HepG2 (cell line): ENCODE results near the gene ZNF547. TPM values are rescaled to one million over a fixed set of nuclear protein-coding genes. Genes with fewer than 3 reads are reported as not detected.

ENCODE experiments used
- ATF1 ChIP-seq: IDR thresholded peaks from 2 replicates; pipeline ENCODE4 v1.6.1; 2016; ENCODE audit warnings: mild to moderate bottlenecking, control low read depth
- MXI1 ChIP-seq: IDR thresholded peaks from 3 replicates; pipeline ENCODE4 v1.6.1; 2012; ENCODE audit warnings: low read depth, low read length, inconsistent platforms, borderline replicate concordance
- ZBTB3 ChIP-seq: sonication (generic); formaldehyde crosslinking; IDR thresholded peaks from 2 replicates; pipeline ENCODE4 v1.4.0; 2020; ENCODE audit warnings: low read depth, mild to moderate bottlenecking, moderate library complexity, missing genetic modification reagents, borderline replicate concordance
- ZFX ChIP-seq: sonication (generic); formaldehyde crosslinking; IDR thresholded peaks from 2 replicates; pipeline ENCODE4 v1.4.0; 2020; ENCODE audit warnings: mild to moderate bottlenecking, low read depth, missing genetic modification reagents, moderate library complexity
- ZNF598 ChIP-seq: sonication (generic); formaldehyde crosslinking; IDR thresholded peaks from 2 replicates; pipeline ENCODE4 v1.5.1; 2020; ENCODE audit warnings: mild to moderate bottlenecking, missing genetic modification reagents, borderline replicate concordance
- ZNF83 ChIP-seq: sonication (generic); formaldehyde crosslinking; IDR thresholded peaks from 2 replicates; pipeline ENCODE4 v1.4.0; 2020; ENCODE audit warnings: missing genetic modification reagents, mild to moderate bottlenecking, borderline replicate concordance
- ZSCAN22 ChIP-seq: sonication (generic); formaldehyde crosslinking; IDR thresholded peaks from 2 replicates; pipeline ENCODE4 v1.4.0; 2020; ENCODE audit warnings: mild to moderate bottlenecking, missing genetic modification reagents
- polyA plus RNA-seq, 8 experiments: library from polyadenylated mRNA; depleted of rRNA in 3 of 8; stranded (reverse) in 7 of 8; unstranded in 1 of 8; fragments of >200 nt; fragmentation: Illumina TruSeq in 4 of 8; extraction: Trizol in 4 of 8; gene quantifications; 2 replicates each; pipeline versions ENCODE4 v1.2.1 to v1.2.3, GENCODE V29; 2011 to 2016; ENCODE audit warnings: low read depth in 4 of 8, missing spikeins in 1 of 8, mixed read lengths in 1 of 8; ENCODE audit not compliant: insufficient read depth in 1 of 8
- total RNA-seq, 5 experiments: library from RNA; depleted of rRNA; stranded (reverse); fragments of >200 nt; fragmentation: Illumina TruSeq; extraction: Trizol; gene quantifications; 2 replicates each; pipeline ENCODE4 v1.2.3, GENCODE V29; 2016; ENCODE audit warnings: low read depth in 1 of 5
- TF ChIP-seq, protein P1 (sequence below): IDR thresholded peaks from 2 replicates; pipeline ENCODE4 v1.6.1; 2016; ENCODE audit warnings: low read depth, missing genetic modification reagents, missing compliant biosample characterization
- TF ChIP-seq, protein P2 (sequence below): sonication (generic); formaldehyde crosslinking; IDR thresholded peaks from 2 replicates; pipeline ENCODE4 v1.8.1; 2023; ENCODE audit warnings: mild to moderate bottlenecking, inconsistent platforms, moderate library complexity, missing genetic modification reagents, borderline replicate concordance
- TF ChIP-seq, protein P3 (sequence below): sonication (generic); formaldehyde crosslinking; IDR thresholded peaks from 2 replicates; pipeline ENCODE4 v1.9.0; 2021; ENCODE audit warnings: missing genetic modification reagents, borderline replicate concordance
- TF ChIP-seq, protein P4 (sequence below): sonication (generic); formaldehyde crosslinking; IDR thresholded peaks from 2 replicates; pipeline ENCODE4; 2020; ENCODE audit warnings: missing genetic modification reagents, mild to moderate bottlenecking, borderline replicate concordance
- TF ChIP-seq, protein P5 (sequence below): conservative IDR thresholded peaks from 2 replicates; pipeline ENCODE4 v1.6.1; 2018; ENCODE audit warnings: missing genetic modification reagents

ZNF547 gene
- total and polyA plus RNA-seq, 2 of the 13 experiments (the other 11 are each of a cell fraction or from before 2014, with no cell fraction given): 2.0 to 2.6 TPM

DNA sequence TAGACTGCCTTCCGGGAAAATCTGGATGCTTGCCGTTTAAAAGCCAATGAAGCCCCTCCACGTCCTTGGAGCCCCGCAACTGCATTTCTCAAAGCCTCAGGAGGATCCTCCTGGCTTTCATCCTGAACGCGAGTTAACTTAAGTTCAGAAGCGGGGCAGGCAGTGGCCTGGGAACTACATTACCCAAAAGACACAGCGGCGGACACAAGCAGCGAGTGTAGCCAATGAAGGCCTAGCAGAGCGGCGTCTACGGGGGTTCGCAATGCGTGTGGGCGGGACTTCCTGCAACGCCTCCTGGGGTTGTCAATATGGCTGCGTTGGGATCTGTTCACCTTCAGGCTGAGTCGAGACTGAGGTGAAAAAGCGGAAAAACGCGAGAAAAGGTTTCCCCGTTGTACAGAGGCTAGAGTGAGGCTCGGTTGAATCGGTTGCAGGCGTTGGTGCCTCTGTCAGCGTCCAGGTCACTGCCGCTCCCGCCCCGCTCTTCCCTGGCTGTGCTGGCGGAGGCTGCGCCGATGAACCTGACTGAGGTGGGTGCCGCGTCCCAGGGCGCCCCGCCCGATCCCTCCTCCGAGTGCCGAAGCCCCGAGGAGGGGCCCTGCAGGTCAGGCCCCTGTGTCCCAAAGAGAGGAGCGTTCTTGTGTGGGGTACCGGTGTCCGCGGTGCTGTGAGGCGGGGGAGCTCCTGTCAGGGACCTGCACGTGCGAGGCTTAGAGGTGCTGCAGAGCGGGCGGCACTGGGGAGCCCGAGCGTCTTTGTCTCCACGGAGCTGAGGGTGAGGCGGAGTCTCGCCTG is 47.7 kb downstream of the ZNF547 start, which contains the start of gene ZNF17 (continued):
- TF ChIP-seq, protein P1, sequence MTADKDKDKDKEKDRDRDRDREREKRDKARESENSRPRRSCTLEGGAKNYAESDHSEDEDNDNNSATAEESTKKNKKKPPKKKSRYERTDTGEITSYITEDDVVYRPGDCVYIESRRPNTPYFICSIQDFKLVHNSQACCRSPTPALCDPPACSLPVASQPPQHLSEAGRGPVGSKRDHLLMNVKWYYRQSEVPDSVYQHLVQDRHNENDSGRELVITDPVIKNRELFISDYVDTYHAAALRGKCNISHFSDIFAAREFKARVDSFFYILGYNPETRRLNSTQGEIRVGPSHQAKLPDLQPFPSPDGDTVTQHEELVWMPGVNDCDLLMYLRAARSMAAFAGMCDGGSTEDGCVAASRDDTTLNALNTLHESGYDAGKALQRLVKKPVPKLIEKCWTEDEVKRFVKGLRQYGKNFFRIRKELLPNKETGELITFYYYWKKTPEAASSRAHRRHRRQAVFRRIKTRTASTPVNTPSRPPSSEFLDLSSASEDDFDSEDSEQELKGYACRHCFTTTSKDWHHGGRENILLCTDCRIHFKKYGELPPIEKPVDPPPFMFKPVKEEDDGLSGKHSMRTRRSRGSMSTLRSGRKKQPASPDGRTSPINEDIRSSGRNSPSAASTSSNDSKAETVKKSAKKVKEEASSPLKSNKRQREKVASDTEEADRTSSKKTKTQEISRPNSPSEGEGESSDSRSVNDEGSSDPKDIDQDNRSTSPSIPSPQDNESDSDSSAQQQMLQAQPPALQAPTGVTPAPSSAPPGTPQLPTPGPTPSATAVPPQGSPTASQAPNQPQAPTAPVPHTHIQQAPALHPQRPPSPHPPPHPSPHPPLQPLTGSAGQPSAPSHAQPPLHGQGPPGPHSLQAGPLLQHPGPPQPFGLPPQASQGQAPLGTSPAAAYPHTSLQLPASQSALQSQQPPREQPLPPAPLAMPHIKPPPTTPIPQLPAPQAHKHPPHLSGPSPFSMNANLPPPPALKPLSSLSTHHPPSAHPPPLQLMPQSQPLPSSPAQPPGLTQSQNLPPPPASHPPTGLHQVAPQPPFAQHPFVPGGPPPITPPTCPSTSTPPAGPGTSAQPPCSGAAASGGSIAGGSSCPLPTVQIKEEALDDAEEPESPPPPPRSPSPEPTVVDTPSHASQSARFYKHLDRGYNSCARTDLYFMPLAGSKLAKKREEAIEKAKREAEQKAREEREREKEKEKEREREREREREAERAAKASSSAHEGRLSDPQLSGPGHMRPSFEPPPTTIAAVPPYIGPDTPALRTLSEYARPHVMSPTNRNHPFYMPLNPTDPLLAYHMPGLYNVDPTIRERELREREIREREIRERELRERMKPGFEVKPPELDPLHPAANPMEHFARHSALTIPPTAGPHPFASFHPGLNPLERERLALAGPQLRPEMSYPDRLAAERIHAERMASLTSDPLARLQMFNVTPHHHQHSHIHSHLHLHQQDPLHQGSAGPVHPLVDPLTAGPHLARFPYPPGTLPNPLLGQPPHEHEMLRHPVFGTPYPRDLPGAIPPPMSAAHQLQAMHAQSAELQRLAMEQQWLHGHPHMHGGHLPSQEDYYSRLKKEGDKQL: no peak
- 0 out of 2 replicates have a peak, but pooled peaks have one; percentile 25 for TF ChIP-seq ZFX (CRISPR knock-in tag)
- TF ChIP-seq, protein P2, sequence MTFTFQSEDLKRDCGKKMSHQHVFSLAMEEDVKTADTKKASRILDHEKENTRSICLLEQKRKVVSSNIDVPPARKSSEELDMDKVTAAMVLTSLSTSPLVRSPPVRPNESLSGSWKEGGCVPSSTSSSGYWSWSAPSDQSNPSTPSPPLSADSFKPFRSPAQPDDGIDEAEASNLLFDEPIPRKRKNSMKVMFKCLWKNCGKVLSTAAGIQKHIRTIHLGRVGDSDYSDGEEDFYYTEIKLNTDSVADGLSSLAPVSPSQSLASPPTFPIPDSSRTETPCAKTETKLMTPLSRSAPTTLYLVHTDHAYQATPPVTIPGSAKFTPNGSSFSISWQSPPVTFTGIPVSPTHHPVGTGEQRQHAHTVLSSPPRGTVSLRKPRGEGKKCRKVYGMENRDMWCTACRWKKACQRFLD (CRISPR knock-in tag): peak; percentile 39; the same call in 1 of the 2 replicates
- peak; percentile 80; the same call in 1 of the 3 replicates for TF ChIP-seq MXI1
- TF ChIP-seq, protein P3, sequence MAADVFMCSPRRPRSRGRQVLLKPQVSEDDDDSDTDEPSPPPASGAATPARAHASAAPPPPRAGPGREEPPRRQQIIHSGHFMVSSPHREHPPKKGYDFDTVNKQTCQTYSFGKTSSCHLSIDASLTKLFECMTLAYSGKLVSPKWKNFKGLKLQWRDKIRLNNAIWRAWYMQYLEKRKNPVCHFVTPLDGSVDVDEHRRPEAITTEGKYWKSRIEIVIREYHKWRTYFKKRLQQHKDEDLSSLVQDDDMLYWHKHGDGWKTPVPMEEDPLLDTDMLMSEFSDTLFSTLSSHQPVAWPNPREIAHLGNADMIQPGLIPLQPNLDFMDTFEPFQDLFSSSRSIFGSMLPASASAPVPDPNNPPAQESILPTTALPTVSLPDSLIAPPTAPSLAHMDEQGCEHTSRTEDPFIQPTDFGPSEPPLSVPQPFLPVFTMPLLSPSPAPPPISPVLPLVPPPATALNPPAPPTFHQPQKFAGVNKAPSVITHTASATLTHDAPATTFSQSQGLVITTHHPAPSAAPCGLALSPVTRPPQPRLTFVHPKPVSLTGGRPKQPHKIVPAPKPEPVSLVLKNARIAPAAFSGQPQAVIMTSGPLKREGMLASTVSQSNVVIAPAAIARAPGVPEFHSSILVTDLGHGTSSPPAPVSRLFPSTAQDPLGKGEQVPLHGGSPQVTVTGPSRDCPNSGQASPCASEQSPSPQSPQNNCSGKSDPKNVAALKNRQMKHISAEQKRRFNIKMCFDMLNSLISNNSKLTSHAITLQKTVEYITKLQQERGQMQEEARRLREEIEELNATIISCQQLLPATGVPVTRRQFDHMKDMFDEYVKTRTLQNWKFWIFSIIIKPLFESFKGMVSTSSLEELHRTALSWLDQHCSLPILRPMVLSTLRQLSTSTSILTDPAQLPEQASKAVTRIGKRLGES (CRISPR knock-in tag): 0 out of 2 replicates have a peak, but pooled peaks have one; percentile 6
- 0 out of 2 replicates have a peak, but pooled peaks have one; percentile 30 for TF ChIP-seq ZNF598 (CRISPR knock-in tag)
- TF ChIP-seq ATF1 (CRISPR knock-in tag): peak; percentile 90
- TF ChIP-seq, protein P4, sequence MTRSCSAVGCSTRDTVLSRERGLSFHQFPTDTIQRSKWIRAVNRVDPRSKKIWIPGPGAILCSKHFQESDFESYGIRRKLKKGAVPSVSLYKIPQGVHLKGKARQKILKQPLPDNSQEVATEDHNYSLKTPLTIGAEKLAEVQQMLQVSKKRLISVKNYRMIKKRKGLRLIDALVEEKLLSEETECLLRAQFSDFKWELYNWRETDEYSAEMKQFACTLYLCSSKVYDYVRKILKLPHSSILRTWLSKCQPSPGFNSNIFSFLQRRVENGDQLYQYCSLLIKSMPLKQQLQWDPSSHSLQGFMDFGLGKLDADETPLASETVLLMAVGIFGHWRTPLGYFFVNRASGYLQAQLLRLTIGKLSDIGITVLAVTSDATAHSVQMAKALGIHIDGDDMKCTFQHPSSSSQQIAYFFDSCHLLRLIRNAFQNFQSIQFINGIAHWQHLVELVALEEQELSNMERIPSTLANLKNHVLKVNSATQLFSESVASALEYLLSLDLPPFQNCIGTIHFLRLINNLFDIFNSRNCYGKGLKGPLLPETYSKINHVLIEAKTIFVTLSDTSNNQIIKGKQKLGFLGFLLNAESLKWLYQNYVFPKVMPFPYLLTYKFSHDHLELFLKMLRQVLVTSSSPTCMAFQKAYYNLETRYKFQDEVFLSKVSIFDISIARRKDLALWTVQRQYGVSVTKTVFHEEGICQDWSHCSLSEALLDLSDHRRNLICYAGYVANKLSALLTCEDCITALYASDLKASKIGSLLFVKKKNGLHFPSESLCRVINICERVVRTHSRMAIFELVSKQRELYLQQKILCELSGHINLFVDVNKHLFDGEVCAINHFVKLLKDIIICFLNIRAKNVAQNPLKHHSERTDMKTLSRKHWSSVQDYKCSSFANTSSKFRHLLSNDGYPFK (CRISPR knock-in tag): peak; percentile 81; the same call in 1 of the 2 replicates
- no peak for TF ChIP-seq ZNF83 (CRISPR knock-in tag)
- TF ChIP-seq ZBTB3 (CRISPR knock-in tag): no peak
- TF ChIP-seq, protein P5, sequence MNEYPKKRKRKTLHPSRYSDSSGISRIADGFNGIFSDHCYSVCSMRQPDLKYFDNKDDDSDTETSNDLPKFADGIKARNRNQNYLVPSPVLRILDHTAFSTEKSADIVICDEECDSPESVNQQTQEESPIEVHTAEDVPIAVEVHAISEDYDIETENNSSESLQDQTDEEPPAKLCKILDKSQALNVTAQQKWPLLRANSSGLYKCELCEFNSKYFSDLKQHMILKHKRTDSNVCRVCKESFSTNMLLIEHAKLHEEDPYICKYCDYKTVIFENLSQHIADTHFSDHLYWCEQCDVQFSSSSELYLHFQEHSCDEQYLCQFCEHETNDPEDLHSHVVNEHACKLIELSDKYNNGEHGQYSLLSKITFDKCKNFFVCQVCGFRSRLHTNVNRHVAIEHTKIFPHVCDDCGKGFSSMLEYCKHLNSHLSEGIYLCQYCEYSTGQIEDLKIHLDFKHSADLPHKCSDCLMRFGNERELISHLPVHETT (CRISPR knock-in tag): peak; percentile 36; the same call in 1 of the 2 replicates
- no peak for TF ChIP-seq ZSCAN22
